ENCODE data around the gene B3GNT9.

The B3GNT9 gene

DNA sequence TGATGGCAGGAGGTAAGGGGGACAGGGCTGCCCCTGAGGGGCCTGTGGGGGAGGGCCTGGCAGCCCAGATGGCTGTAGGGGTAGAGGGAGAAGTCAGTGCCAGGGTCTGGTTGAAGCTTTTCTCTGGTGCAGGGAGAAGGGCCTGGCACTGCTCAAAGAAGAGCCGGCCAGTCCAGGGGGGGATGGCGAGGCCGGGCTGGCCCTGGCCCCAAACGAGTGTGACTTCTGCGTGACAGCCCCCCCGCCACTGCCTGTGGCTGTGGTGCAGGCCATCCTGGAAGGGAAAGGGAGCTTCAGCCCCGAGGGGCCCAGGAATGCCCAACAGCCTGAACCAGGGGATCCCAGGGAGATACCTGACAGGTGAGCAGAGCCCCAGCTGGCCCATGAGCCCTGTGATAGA, 16.8 kb upstream of the B3GNT9 start:
- TF ChIP-seq ZFX (IDR thresholded peaks at IDR 0.05; ENCODE audit: borderline replicate concordance) = no peak
- TF ChIP-seq, protein P1, sequence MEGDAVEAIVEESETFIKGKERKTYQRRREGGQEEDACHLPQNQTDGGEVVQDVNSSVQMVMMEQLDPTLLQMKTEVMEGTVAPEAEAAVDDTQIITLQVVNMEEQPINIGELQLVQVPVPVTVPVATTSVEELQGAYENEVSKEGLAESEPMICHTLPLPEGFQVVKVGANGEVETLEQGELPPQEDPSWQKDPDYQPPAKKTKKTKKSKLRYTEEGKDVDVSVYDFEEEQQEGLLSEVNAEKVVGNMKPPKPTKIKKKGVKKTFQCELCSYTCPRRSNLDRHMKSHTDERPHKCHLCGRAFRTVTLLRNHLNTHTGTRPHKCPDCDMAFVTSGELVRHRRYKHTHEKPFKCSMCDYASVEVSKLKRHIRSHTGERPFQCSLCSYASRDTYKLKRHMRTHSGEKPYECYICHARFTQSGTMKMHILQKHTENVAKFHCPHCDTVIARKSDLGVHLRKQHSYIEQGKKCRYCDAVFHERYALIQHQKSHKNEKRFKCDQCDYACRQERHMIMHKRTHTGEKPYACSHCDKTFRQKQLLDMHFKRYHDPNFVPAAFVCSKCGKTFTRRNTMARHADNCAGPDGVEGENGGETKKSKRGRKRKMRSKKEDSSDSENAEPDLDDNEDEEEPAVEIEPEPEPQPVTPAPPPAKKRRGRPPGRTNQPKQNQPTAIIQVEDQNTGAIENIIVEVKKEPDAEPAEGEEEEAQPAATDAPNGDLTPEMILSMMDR (IDR thresholded peaks at IDR 0.05) = no peak
- no peak overlapping the region for H3K27ac ChIP-seq

DNA sequence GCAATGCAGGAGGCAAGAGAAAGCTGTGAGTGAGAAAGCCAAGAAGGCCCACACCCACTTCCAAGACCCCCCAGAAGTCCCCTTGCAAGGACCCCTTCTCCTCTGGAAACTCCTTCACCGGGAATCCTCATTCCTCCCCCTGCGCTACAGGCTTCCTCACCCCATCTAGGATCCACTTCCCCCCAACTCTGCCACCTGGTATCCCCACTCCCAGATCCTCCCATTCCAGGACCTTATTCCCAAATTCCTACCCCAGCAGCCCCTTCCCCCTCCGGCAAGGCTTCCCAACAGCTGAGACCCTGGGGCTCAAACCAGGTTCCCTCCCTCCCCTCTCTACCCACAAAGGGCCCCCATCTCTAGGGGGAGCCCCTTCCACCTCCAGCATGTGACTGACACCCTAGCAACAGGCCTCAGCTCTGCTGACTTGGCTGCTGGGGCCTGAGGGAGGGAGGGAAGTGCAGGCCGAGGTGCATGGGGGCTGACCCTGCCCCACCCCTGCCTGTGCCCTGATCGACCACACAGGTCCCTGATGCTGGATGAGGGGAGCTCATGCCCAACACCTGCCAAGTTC, 15.9 kb upstream of the B3GNT9 start:
- TF ChIP-seq ZFX (IDR thresholded peaks at IDR 0.05; ENCODE audit: borderline replicate concordance) = no peak
- TF ChIP-seq, protein P1 (IDR thresholded peaks at IDR 0.05) = no peak
- no peak overlapping the region for H3K27ac ChIP-seq

DNA sequence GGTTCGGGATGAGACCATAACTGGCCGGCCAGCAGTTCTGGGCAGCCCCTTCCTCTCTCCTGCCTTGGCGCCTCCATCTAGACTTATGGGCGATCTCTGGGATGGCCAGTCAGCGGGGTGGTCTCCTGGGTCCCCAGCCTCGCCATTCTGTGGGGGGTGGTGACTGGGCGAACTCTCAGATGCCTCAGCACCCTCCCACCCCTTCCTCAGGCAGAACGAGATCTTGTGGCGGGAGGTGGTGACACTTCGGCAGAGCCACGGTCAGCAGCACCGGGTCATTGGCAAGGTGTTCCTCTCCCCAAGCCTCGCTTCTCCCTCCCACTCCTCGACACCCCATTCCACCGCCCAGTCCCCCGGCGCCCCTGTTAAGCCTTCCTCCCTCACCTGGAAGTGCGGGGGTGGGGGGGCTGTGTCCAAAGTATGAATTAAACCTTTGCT, 15.3 kb upstream of the B3GNT9 start:
- H3K27ac ChIP-seq = no peak overlapping the region

DNA sequence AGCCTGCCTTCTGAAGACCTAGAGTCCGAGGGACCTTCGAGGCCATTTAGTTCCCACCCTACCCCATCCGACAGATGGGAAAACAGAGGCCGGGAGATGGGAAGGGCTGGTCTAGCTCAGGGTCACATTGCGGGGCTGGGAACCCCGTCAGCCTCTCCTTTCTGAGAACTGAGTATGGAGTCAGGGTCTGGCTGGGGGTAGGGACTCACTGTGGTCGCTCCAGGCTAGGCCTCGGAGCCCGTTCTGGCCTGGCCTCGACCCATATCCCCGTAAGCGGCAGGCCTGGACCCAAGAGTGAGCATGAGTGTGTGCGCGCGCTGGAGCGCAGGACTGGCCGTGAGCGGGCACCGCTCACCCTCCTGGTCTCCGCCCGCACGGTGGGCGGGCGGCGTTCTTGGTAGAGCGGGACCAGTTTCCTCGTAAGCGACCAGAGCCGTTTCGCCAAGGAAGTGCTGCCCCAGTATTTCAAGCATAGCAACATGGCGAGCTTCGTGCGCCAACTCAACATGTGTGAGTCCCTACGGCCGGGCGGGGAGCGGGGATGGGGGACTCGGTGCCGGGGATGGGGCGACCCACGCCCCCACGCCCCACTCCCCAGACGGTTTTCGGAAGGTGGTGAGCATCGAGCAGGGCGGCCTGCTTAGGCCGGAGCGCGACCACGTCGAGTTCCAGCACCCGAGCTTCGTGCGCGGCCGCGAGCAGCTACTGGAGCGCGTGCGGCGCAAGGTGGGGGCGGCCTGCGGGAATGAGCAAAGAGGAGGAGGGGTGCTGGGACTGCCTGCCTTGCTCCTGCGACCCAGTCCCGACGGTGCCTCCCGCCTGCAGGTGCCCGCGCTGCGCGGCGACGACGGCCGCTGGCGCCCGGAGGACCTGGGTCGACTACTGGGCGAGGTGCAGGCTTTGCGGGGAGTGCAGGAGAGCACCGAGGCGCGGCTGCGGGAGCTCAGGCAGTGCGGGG, 14.6 kb upstream of the B3GNT9 start:
- no peak overlapping the region for H3K27ac ChIP-seq
- TF ChIP-seq ZFX (IDR thresholded peaks at IDR 0.05; ENCODE audit: borderline replicate concordance) = no peak
- TF ChIP-seq, protein P1 (IDR thresholded peaks at IDR 0.05) = no peak

More for the DNA sequence above, 15.3 kb upstream of the B3GNT9 start:
- TF ChIP-seq, protein P1 (IDR thresholded peaks at IDR 0.05) = no peak
- no peak for TF ChIP-seq ZFX (IDR thresholded peaks at IDR 0.05; ENCODE audit: borderline replicate concordance)

DNA sequence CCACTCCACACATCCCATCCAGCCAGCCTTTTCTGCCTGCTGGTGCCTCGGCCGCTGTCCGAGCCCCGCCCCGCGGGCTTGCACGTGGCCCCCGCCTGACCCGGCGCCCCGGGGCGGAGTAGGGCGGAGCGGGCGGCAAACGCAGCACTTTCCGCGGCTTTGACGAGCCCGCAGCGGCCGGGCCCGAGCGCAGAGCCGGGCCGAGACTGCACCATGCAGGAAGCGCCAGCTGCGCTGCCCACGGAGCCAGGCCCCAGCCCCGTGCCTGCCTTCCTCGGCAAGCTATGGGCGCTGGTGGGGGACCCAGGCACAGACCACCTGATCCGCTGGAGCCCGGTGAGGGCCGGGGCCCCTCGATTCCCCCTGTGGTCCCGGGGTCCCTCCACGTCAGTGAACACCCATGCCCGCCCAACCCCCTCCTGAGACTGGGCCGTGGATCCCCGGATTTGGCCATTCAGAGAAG, 13.8 kb upstream of the B3GNT9 start, which contains the start of gene HSF4:
Gene HSF4, plus strand, starts transcription at position 147 of the 463 bp plus-strand sequence. Its CDS starts 67 bp downstream, at position 214.
- TF ChIP-seq, protein P1 (IDR thresholded peaks at IDR 0.05) = no peak
- no peak for TF ChIP-seq ZFX (IDR thresholded peaks at IDR 0.05; ENCODE audit: borderline replicate concordance)
- no peak within 1 kb of the TSS for H3K27ac ChIP-seq

DNA sequence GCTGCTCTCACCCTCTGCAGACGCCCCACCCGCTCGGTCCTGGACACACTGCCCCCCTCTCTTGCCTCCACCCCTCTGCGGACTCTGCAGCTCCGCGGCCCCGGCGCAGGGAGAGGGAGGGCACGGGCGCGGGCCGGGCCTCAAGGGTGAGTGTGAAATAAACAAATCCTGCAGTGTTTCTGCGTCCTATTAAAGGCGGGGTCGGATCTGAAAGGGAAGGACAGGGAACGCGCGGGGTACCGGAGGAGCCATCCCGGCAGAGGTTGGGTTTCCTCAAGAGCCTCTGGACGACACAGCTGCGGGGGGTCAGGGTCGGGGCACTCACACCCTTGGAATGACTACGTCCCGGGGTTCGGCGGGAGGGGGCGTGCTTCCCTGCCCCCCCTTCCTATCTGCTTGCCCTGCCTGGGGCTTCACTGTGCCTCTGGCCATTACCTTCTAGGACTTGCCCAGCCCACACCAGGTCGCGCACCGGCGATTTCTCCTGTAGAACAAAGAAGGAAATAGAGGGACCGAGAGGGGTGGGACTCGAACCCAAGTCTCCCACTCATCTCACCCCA, 13.3 kb upstream of the B3GNT9 start:
- TF ChIP-seq, protein P1 (IDR thresholded peaks at IDR 0.05) = no peak
- no peak for TF ChIP-seq ZFX (IDR thresholded peaks at IDR 0.05; ENCODE audit: borderline replicate concordance)
- no peak overlapping the region for H3K27ac ChIP-seq

All from 22Rv1 (cell line).